Endothelial cell of umbilical vein (primary cell): ENCODE measurements around the gene AKAIN1. TPM values are rescaled to one million over a fixed set of nuclear protein-coding genes. Genes with fewer than 3 reads are reported as not detected.

Experiments used
- BruUV-seq: library from RNA; stranded (reverse); fragments of 400-500 nt; replicated peaks from 2 replicates; lab custom pipeline; 2021; lab: Mats Ljungman, UMichigan
- CTCF ChIA-PET: fragments of 300-600, 350-600 bp; sonication (Branson Sonifier 250); formaldehyde crosslinking; loops from one replicate; lab custom pipeline; 2021; ENCODE audit warnings: antibody characterized with exemption, inconsistent platforms; lab: Charles Lee
- POLR2A ChIA-PET: fragments of 300-600, 350-600 bp; sonication (Branson Sonifier 250); formaldehyde crosslinking; loops from one replicate; lab custom pipeline; 2021; ENCODE audit warnings: antibody characterized with exemption, inconsistent platforms; lab: Charles Lee
- DNase-seq: peaks from one replicate; pipeline ENCODE4 v3.0.0-alpha.2; 2011; ENCODE audit warnings: low read depth, low spot score
- FAIRE-seq: peaks from 2 replicates; lab custom pipeline; 2011; peaks lifted over from hg19 to GRCh38; lab: Jason Lieb, UNC
- H2AFZ ChIP-seq: 2 replicates; pipeline ENCODE4 v1.6.0; 2012; ENCODE audit warnings: low read depth, low read length, control low read depth, inconsistent platforms
- H3K27ac ChIP-seq: 2 replicates; pipeline ENCODE4 v1.5.1; 2011; ENCODE audit warnings: low read depth, mild to moderate bottlenecking, control low read depth, low read length, moderate library complexity; ENCODE audit not compliant: insufficient read depth
- H3K27me3 ChIP-seq, 2 experiments: 2 replicates each; pipeline versions ENCODE4 v1.6.0 to v1.6.1; 2011; ENCODE audit warnings: low read length in 2 of 2, mixed read lengths in 1 of 2; ENCODE audit not compliant: control insufficient read depth in 2 of 2, insufficient read depth in 2 of 2
- H3K36me3 ChIP-seq, 2 experiments: 2 replicates in 1 of 2; 3 replicates in 1 of 2; pipeline ENCODE4 v1.5.1; 2011; ENCODE audit warnings: low read length in 2 of 2, mild to moderate bottlenecking in 1 of 2, moderate library complexity in 1 of 2; ENCODE audit not compliant: control insufficient read depth in 2 of 2, insufficient read depth in 2 of 2; ENCODE audit errors: extremely low read depth in 1 of 2
- H3K4me1 ChIP-seq: 3 replicates; pipeline ENCODE4 v1.5.1; 2011; ENCODE audit warnings: mild to moderate bottlenecking, low read length; ENCODE audit not compliant: control insufficient read depth, insufficient read depth; ENCODE audit errors: extremely low read depth
- H3K4me2 ChIP-seq: 2 replicates; pipeline ENCODE4 v1.6.1; 2011; ENCODE audit warnings: low read length, control low read depth, mixed read lengths; ENCODE audit not compliant: insufficient read depth
- H3K4me3 ChIP-seq, 3 experiments: fragments of 200-600 bp in 1 of 3; sonication (generic), shearing (Covaris generic) in 1 of 3; replicated peaks in 1 of 3; 2 replicates each; pipeline ENCODE4 v1.5.1; 2011 to 2016; ENCODE audit warnings: control low read depth in 3 of 3, low read length in 3 of 3, mild to moderate bottlenecking in 2 of 3, inconsistent platforms in 1 of 3, low read depth in 1 of 3, moderate library complexity in 1 of 3; ENCODE audit not compliant: insufficient read depth in 1 of 3
- H3K79me2 ChIP-seq: 2 replicates; pipeline ENCODE4 v1.6.0; 2012; ENCODE audit warnings: low read length, inconsistent platforms; ENCODE audit not compliant: control insufficient read depth, insufficient read depth
- H3K9ac ChIP-seq: replicated peaks from 2 replicates; pipeline ENCODE3; 2011; ENCODE audit warnings: low read length, control low read depth; ENCODE audit not compliant: insufficient read depth; ENCODE audit errors: extremely low read depth
- H3K9me1 ChIP-seq: replicated peaks from 3 replicates; pipeline ENCODE4 v1.6.0; 2011; ENCODE audit warnings: mild to moderate bottlenecking, low read length; ENCODE audit not compliant: control insufficient read depth, insufficient read depth; ENCODE audit errors: extremely low read depth
- H3K9me3 ChIP-seq: replicated peaks from 2 replicates; pipeline ENCODE4 v1.5.1; 2012; ENCODE audit warnings: low read length, inconsistent platforms; ENCODE audit not compliant: control insufficient read depth, insufficient read depth
- H4K20me1 ChIP-seq: replicated peaks from 2 replicates; pipeline ENCODE3; 2011; ENCODE audit warnings: mild to moderate bottlenecking, low read length; ENCODE audit not compliant: control insufficient read depth, insufficient read depth; ENCODE audit errors: extremely low read depth
- EZH2 ChIP-seq: IDR thresholded peaks from 2 replicates; pipeline ENCODE4 v1.6.1; 2012; ENCODE audit warnings: borderline replicate concordance, low read depth, mild to moderate bottlenecking, moderate library complexity, low read length, inconsistent platforms; ENCODE audit not compliant: severe bottlenecking
- FOS ChIP-seq: IDR thresholded peaks from 2 replicates; pipeline ENCODE4 v1.6.1; 2011; ENCODE audit warnings: mild to moderate bottlenecking, low read length, moderate library complexity, borderline replicate concordance; ENCODE audit not compliant: insufficient read depth
- GATA2 ChIP-seq: IDR thresholded peaks from 2 replicates; pipeline ENCODE4 v1.7.0; 2011; ENCODE audit warnings: low read depth, mild to moderate bottlenecking, moderate library complexity, mixed read lengths, low read length; ENCODE audit not compliant: insufficient read length, insufficient read depth
- JUN ChIP-seq: IDR thresholded peaks from 2 replicates; pipeline ENCODE4 v1.6.1; 2011; ENCODE audit warnings: borderline replicate concordance, low read depth; ENCODE audit not compliant: insufficient read length, insufficient read depth
- MYC ChIP-seq: IDR thresholded peaks from one replicate; pipeline ENCODE4 v1.6.1; 2011; ENCODE audit warnings: mild to moderate bottlenecking, low read depth, low read length
- POLR2A ChIP-seq: IDR thresholded peaks from 2 replicates; pipeline ENCODE4 v1.6.1; 2012; ENCODE audit warnings: low read depth, mild to moderate bottlenecking, control low read depth, low read length
- POLR2AphosphoS5 ChIP-seq: IDR thresholded peaks from 2 replicates; pipeline ENCODE4 v1.6.1; 2012; ENCODE audit warnings: low read depth, mild to moderate bottlenecking, control low read depth, low read length, moderate library complexity; ENCODE audit not compliant: insufficient read depth
- dilution Hi-C: fragments of 300-500 bp; cut with MboI; formaldehyde crosslinking; loops from one replicate; pipeline ENCODE4 v1.15.0; 2019; ENCODE audit warnings: low sequenced_read_pairs; ENCODE audit not compliant: extremely low pct_ligation_motif_present
- intact Hi-C: fragments of 100-400 bp; cut with micrococcal nuclease; formaldehyde crosslinking; loops from one replicate; pipeline ENCODE4 v1.10.0; 2022
- polyA plus RNA-seq, 4 experiments: library from polyadenylated mRNA; depleted of rRNA in 3 of 4; stranded (reverse) in 3 of 4; unstranded in 1 of 4; fragments of >200 nt; gene quantifications; 2 replicates each; pipeline versions ENCODE4 v1.2.1 to v1.2.3, GENCODE V29; 2011 to 2012; ENCODE audit warnings: missing spikeins in 1 of 4
- total RNA-seq: library from RNA; stranded (reverse); gene quantifications from 2 replicates; pipeline ENCODE4 v1.2.3, GENCODE V29; 2021
- TF ChIP-seq, protein P1 (sequence below), 2 donors: IDR thresholded peaks; 1 replicate in 1 of 2; 2 replicates in 1 of 2; pipeline ENCODE4 v1.5.1; 2011; ENCODE audit warnings: low read length in 2 of 2, mild to moderate bottlenecking in 2 of 2, moderate library complexity in 2 of 2, control low read depth in 1 of 2, inconsistent platforms in 1 of 2, low read depth in 1 of 2; ENCODE audit not compliant: insufficient read depth in 1 of 2; ENCODE audit errors: extremely low read depth in 1 of 2
- TF ChIP-seq, protein P2 (sequence below): IDR thresholded peaks from 2 replicates; pipeline ENCODE4 v1.6.1; 2011; ENCODE audit not compliant: insufficient read depth, insufficient read length

AKAIN1 gene
- total and polyA plus RNA-seq, 2 donors (not counting 3 experiments of a cell fraction or from before 2014, with no cell fraction given): not detected

DNA sequence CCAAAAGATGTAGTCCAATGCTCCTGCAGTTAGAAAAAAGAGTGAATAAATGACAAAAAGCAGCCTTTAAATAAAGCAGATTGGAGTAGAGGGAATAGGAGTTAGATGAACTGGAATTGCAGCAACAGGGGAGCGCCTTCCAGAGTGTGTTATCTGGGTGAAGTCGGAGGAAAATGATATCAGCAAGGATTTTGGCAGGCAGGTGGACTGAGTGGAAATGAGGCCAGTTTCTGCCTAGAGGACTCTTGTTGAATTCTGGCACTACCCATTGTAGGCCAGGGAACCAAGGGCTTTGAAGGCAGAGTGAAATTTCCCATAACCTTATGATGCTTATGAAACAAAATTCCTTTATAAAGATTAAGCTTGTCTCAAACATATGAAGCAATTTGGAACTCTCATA, 59.8 kb downstream of the AKAIN1 start:
- ChIA-PET POLR2A (no interaction called here), CTCF (no interaction called here)
- no peaks in the 10 kb centered on the region for H3K27me3 ChIP-seq
- FAIRE-seq (no peak), DNase-seq (no peak)
- no peak overlapping the region for H3K4me3 ChIP-seq
- no peaks in the 10 kb centered on the region for H3K36me3 ChIP-seq
- no peak overlapping the region for H3K4me2 ChIP-seq
- H2AFZ ChIP-seq: no peak overlapping the region
- H3K79me2 ChIP-seq: no peaks in the 10 kb centered on the region
- H4K20me1 ChIP-seq: no peaks in the 10 kb centered on the region
- dilution Hi-C loops (no loop called here), intact Hi-C loops (no loop called here)
- no peaks in the 10 kb centered on the region for H3K9me3 ChIP-seq
- no TSS peak for BruUV-seq
- no peak overlapping the region for H3K9ac ChIP-seq
- no peak overlapping the region for H3K27ac ChIP-seq
- TF ChIP-seq POLR2A: no peak
- no peak for TF ChIP-seq JUN
- TF ChIP-seq, protein P1, sequence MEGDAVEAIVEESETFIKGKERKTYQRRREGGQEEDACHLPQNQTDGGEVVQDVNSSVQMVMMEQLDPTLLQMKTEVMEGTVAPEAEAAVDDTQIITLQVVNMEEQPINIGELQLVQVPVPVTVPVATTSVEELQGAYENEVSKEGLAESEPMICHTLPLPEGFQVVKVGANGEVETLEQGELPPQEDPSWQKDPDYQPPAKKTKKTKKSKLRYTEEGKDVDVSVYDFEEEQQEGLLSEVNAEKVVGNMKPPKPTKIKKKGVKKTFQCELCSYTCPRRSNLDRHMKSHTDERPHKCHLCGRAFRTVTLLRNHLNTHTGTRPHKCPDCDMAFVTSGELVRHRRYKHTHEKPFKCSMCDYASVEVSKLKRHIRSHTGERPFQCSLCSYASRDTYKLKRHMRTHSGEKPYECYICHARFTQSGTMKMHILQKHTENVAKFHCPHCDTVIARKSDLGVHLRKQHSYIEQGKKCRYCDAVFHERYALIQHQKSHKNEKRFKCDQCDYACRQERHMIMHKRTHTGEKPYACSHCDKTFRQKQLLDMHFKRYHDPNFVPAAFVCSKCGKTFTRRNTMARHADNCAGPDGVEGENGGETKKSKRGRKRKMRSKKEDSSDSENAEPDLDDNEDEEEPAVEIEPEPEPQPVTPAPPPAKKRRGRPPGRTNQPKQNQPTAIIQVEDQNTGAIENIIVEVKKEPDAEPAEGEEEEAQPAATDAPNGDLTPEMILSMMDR (IDR thresholded peaks at IDR 0.05; ENCODE audit: extremely low read depth in 1 of 2, insufficient read depth in 1 of 2, low read depth in 1 of 2, low read length in 2 of 2): no peak
- no peak for TF ChIP-seq FOS
- TF ChIP-seq GATA2: no peak
- no peak for TF ChIP-seq EZH2
- TF ChIP-seq, protein P2, sequence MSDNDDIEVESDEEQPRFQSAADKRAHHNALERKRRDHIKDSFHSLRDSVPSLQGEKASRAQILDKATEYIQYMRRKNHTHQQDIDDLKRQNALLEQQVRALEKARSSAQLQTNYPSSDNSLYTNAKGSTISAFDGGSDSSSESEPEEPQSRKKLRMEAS: no peak
- no peak for TF ChIP-seq MYC
- no peak for TF ChIP-seq POLR2AphosphoS5
- no peaks in the 10 kb centered on the region for H3K9me1 ChIP-seq
- H3K4me1 ChIP-seq: no peaks in the 10 kb centered on the region
